ENCODE results near the gene PKLR.
"Not testable (repeated sequence)": the region's sequence is repeated elsewhere in the genome, so short reads cannot be mapped to it uniquely, and the experiment has no call there.

Gene PKLR

DNA sequence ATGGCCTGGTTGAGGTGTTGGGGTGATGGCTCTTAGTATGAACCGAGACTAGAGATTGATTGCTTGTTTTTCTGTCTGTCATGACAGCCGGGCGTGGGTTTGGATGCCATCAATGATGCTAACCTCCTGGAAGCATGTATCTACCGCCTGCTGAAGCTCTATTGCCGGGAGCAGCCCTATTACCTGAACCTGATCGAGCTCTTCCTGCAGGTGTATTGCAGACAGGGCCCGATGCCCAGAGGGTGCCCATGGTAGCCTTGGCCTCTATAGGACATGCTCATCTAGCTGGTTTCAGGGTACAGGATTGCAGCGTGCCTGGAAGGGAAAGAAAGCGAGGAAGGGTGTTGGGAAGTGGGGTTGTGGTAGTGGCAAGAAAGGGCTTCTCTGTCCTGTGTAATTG is 16.8 kb upstream of the PKLR start:
- no peak for DNase-seq (ENCODE audit: low read depth, low spot score)

GRCh38 chr1:155316922-155317321 is 15.7 kb upstream of the PKLR start:
- DNase-seq (ENCODE audit: low read depth, low spot score), result no peak

- DNase-seq (ENCODE audit: low read depth, low spot score), result no peak
Observed at GRCh38 chr1:155313261-155313660, 12.0 kb upstream of the PKLR start.

- DNase-seq (ENCODE audit: low read depth, low spot score), result peak; percentile 43
Observed at GRCh38 chr1:155309423-155310021, 8.3 kb upstream of the PKLR start.

- peak; percentile 100 for DNase-seq (ENCODE audit: low read depth, low spot score)
Observed at GRCh38 chr1:155308493-155309422, 7.5 kb upstream of the PKLR start, which contains the start of gene FDPS. FDPS (plus strand) TSS chr1:155308866; CDS start chr1:155309790, 924 bp downstream.

- peak; percentile 40 for DNase-seq (ENCODE audit: low read depth, low spot score)
Observed at GRCh38 chr1:155307247-155307740, 6.1 kb upstream of the PKLR start.

GRCh38 chr1:155305881-155306391 is 4.7 kb upstream of the PKLR start:
- DNase-seq (ENCODE audit: low read depth, low spot score), result peak; percentile 39

GRCh38 chr1:155304558-155305063 is 3.4 kb upstream of the PKLR start:
- no peak for DNase-seq (ENCODE audit: low read depth, low spot score)

DNA sequence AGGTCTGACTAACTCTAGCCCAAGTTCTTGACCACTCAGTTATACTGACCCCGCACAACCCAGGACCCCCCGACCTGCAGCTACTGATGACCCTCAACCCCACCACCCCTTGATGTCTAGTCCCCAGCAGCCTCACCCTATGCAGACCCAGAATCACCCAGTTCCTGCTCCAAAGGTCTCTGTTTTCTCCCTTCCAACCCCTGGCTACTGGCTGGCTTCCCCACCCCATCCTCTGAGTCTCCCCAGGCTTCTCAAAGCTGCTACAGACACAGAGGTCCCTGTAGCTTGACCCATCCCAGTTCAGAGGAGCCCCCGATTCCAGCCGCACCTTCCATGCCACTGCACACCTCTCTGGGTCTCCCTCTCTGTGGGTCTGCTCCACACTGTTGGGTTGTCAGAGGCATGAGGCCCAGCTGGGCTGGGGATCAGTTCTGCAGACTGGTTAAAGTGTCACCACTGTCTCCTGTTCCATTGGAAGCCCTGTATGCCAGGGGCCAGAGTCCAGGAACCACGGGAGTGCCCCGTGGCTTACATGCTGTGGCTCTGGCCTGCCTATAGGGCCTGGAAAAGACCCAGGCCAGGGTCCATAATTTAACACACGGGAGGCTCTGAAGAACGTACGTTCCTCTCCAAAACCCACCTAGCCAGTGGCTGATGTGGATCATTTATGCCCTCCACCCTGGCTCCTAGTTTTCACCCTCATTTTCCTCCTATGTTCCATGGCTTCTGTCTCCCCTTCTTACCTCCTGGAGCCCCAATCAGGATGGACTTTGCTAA is 497 bp downstream of the PKLR start:
- no peak for DNase-seq (ENCODE audit: low read depth, low spot score)

- no peak for DNase-seq (ENCODE audit: low read depth, low spot score)
Observed at GRCh38 chr1:155300024-155300423, 1.2 kb downstream of the PKLR start.

DNA sequence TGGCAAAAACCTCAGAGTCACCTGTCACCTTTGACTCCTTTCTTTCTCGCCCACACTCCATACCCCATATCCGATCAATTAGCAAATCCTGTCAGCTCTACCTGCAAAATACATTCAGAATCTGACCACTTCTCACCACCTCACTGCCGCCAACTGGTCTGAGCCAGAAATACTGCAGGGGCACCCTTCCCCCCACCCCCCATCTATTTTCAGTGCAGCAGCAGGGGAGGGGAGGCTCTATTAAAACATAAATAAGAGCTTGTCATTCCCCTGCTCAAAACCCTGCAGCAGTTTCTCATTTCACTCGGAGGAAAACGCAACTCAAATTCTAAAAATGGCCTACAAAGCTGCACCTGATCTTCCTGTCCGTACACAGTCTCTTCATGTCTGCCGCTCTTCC is 3.9 kb downstream of the PKLR start:
- no peak for DNase-seq (ENCODE audit: low read depth, low spot score)

DNA sequence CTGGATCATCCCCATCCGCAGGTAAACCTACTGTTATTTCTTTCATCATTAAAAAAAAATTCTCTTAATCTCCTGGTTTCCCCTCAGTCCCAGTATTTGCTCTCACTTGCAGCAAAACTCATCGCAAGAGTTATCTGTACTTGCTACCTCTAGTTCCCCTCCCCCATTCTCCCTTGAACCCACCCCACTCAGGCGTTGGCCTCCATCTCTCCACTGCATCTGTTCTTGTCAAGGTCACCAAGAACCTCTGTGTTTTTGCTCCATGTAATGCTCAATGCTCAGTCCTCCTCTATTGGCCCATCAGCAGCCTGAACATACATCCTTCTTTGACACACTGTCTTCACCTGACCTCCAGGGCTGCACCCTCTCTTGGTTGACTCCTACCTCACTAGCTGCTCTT is 4.6 kb downstream of the PKLR start:
- no peak for DNase-seq (ENCODE audit: low read depth, low spot score)

GRCh38 chr1:155295942-155296267 is 5.3 kb downstream of the PKLR start:
- DNase-seq (ENCODE audit: low read depth, low spot score), result no peak

- DNase-seq (ENCODE audit: low read depth, low spot score), result no peak
Observed at GRCh38 chr1:155295183-155295941, 5.9 kb downstream of the PKLR start.

- no peak for DNase-seq (ENCODE audit: low read depth, low spot score)
Observed at GRCh38 chr1:155294520-155295182, 6.6 kb downstream of the PKLR start.

DNA sequence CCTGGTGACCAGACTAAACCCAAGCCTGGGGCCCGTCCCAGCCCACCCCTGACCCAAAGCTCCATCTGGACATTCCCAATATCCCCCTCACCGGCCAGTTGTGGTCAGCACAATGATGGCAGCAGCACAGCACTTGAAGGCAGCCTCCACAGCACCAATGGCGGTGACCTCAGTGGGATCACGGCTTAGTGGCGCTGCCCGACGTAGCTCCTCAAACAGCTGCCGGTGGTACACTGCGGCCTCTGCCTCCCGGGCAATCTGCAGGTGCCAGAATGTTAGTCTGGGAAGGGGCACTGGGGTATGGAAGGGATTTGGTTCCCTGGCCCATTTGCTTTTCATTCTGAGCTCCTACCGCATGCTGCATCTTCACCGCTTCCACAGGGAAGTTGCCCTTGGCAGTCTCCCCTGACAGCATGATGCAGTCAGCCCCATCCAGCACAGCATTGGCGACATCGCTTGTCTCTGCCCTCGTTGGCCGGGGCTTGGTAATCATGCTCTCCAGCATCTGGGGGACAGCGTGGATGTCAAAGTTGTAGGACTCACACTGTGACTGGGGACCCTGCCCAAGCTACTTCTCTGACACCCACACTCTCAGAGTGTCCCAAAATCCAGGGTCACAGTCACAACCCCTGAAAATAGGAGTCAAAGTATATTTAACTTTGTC is 8.0 kb downstream of the PKLR start:
- DNase-seq (ENCODE audit: low read depth, low spot score), result no peak

- DNase-seq (ENCODE audit: low read depth, low spot score), result not testable (repeated sequence)
Observed at GRCh38 chr1:155291006-155291405, 10.2 kb downstream of the PKLR start.

- no peak for DNase-seq (ENCODE audit: low read depth, low spot score)
Observed at GRCh38 chr1:155287987-155288543, 13.2 kb downstream of the PKLR start.

DNA sequence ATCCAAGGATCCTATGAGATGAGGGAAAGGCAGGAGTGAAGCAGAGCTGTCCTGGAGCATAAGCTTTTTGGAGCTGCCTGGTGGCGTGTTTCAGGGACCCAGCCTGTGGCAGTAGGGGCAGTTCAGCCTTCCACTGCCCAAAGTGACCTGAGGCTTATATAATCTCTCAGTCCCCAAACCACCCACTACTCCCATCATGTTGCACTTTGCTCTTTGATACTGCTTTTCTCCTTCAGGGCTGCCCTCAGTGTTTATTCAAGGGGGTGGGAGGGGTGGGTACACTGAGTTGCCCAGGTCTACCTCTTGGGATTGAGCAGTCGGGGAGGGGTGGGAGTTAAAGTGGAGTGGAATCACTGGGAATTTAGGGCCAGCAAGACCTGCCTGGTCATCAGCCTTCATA is 14.7 kb downstream of the PKLR start:
- DNase-seq (ENCODE audit: low read depth, low spot score), result no peak

GRCh38 chr1:155285631-155286044 is 15.6 kb downstream of the PKLR start:
- DNase-seq (ENCODE audit: low read depth, low spot score), result no peak

Measured in astrocyte of the hippocampus (primary cell).